GM20431 (cell line): ENCODE measurements around the gene CFAP251.
"Not testable (repeated sequence)": the region's sequence is repeated elsewhere in the genome, so short reads cannot be mapped to it uniquely, and the experiment has no call there.

Source experiments
- in situ Hi-C: fragments of 300-500 bp; cut with MseI, MboI; formaldehyde crosslinking; loops from one replicate; pipeline ENCODE4 v1.15.0; 2020; ENCODE audit warnings: low sequenced_read_pairs; ENCODE audit not compliant: unreplicated experiment

Gene CFAP251

GRCh38 chr12:121970581-121971300 lies 52.3 kb downstream of the CFAP251 start:
- in situ Hi-C loops: no loop called here

GRCh38 chr12:121974026-121974985 lies 55.9 kb downstream of the CFAP251 start:
- in situ Hi-C loops: no loop called here

- in situ Hi-C loops: no loop called here
Measured at GRCh38 chr12:121975021-121975420, 56.6 kb downstream of the CFAP251 start.

GRCh38 chr12:121976950-121977349 lies 58.6 kb downstream of the CFAP251 start:
- in situ Hi-C loops: no loop called here

GRCh38 chr12:121980191-121980891 lies 61.9 kb downstream of the CFAP251 start:
- in situ Hi-C loops: no loop called here

GRCh38 chr12:121980892-121981272 lies 62.5 kb downstream of the CFAP251 start:
- in situ Hi-C loops: no loop called here

GRCh38 chr12:121981456-121981855 lies 63.1 kb downstream of the CFAP251 start:
- in situ Hi-C loops: no loop called here

GRCh38 chr12:121982950-121983349 lies 64.6 kb downstream of the CFAP251 start:
- in situ Hi-C loops: no loop called here

- in situ Hi-C loops: no loop called here
Measured at GRCh38 chr12:121983536-121984210, 65.3 kb downstream of the CFAP251 start.

GRCh38 chr12:121986489-121987245 lies 68.3 kb downstream of the CFAP251 start:
- in situ Hi-C loops: no loop called here

GRCh38 chr12:121988519-121988918 lies 70.1 kb downstream of the CFAP251 start:
- in situ Hi-C loops: not testable (repeated sequence)

- in situ Hi-C loops: no loop called here
Measured at GRCh38 chr12:121989276-121990113, 71.1 kb downstream of the CFAP251 start.

- in situ Hi-C loops: no loop called here
Measured at GRCh38 chr12:121990114-121990647, 71.8 kb downstream of the CFAP251 start.

- in situ Hi-C loops: no loop called here
Measured at GRCh38 chr12:121990692-121991603, 72.6 kb downstream of the CFAP251 start.

GRCh38 chr12:121992059-121992879 lies 73.9 kb downstream of the CFAP251 start:
- in situ Hi-C loops: no loop called here
